Measurements from ENCODE around the gene PRLHR. TPM values are rescaled to one million over a fixed set of nuclear protein-coding genes. Genes with fewer than 3 reads are reported as not detected.

Gene PRLHR
- total RNA-seq, 1 experiment from 2014 or later = not detected

GRCh38 chr10:118584181-118584954 is 11.1 kb downstream of the PRLHR start:
- Histone ChIP-seq H3K27ac (ENCODE audit: low read length) (no peak overlapping the region), H4K20me1 (ENCODE audit: low read length) (no peaks in the 10 kb centered on the region), H3K4me2 (ENCODE audit: low read length) (no peak overlapping the region), H3K4me3 (ENCODE audit: low read length) (no peak overlapping the region), H3K27me3 (ENCODE audit: low read length) (peaks cover 17% of the 10 kb centered on the region; the same call in 1 of the 2 replicates), H3K9me2 (replicated peaks; ENCODE audit: low read length) (no peaks in the 10 kb centered on the region), H3K9me3 (ENCODE audit: low read length) (no peaks in the 10 kb centered on the region), H3K79me2 (ENCODE audit: low read length) (no peaks in the 10 kb centered on the region), H2AFZ (ENCODE audit: low read length) (no peak overlapping the region), H3K9ac (ENCODE audit: low read length) (no peak overlapping the region), H3K4me1 (ENCODE audit: insufficient read depth, low read length) (peaks cover 8% of the 10 kb centered on the region; the same call in 1 of the 2 replicates), H3K36me3 (ENCODE audit: low read depth, low read length) (no peaks in the 10 kb centered on the region), H3F3A (ENCODE audit: low read length, unreplicated experiment) (no peaks in the 10 kb centered on the region)
- DNase-seq = peak; percentile 78
- ChIA-PET CTCF (interaction anchor here (0.5 kb wide), 1 partner anchor 16 kb away, joined by 7 read pairs; no protein-coding TSS in a partner anchor), POLR2A (ENCODE audit: unreplicated experiment) (no interaction called here)
- BruUV-seq (replicated peaks) = no TSS peak
- TF ChIP-seq EZH2phosphoT487 (IDR thresholded peaks at IDR 0.05; ENCODE audit: borderline replicate concordance, low read length) (no peak), CTCF (conservative IDR thresholded peaks at IDR 0.05; ENCODE audit: low read depth, low read length) (no peak)
- intact Hi-C loops (cut with micrococcal nuclease) = no loop called here
- peak; percentile 68 for ATAC-seq

DNA sequence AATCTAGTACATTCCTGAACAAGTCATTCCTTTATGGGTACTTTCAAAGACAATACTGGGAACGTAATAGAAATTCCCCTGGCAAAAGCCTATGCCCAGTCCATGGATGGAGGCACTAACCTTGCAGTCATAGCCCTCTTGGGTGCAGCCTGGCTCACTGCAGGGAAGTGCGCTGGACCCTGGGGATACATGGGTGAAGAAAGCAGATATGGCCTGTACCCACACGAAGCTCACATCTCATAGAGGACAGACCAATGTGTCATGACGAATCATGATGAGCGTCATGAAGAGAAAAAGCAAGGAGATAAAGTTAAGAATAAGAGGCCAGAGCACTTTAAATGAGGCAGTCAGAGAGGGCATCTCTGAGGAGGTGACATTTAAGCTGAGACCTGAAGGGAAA is 11.8 kb downstream of the PRLHR start:
- Histone ChIP-seq H3K27me3 (ENCODE audit: low read length) (peaks cover 18% of the 10 kb centered on the region; the same call in 1 of the 2 replicates), H3K9me3 (ENCODE audit: low read length) (no peaks in the 10 kb centered on the region), H3K9me2 (replicated peaks; ENCODE audit: low read length) (no peaks in the 10 kb centered on the region), H4K20me1 (ENCODE audit: low read length) (no peaks in the 10 kb centered on the region), H2AFZ (ENCODE audit: low read length) (no peak overlapping the region), H3K79me2 (ENCODE audit: low read length) (no peaks in the 10 kb centered on the region), H3K4me3 (ENCODE audit: low read length) (no peak overlapping the region), H3K4me1 (ENCODE audit: insufficient read depth, low read length) (peaks cover 8% of the 10 kb centered on the region; the same call in 1 of the 2 replicates), H3K27ac (ENCODE audit: low read length) (no peak overlapping the region), H3K4me2 (ENCODE audit: low read length) (no peak overlapping the region), H3F3A (ENCODE audit: low read length, unreplicated experiment) (no peaks in the 10 kb centered on the region), H3K36me3 (ENCODE audit: low read depth, low read length) (no peaks in the 10 kb centered on the region), H3K9ac (ENCODE audit: low read length) (no peak overlapping the region)
- ChIA-PET CTCF (no interaction called here), POLR2A (ENCODE audit: unreplicated experiment) (no interaction called here)
- no peak for TF ChIP-seq EZH2 (IDR thresholded peaks at IDR 0.05; ENCODE audit: low read length, unreplicated experiment)
- TF ChIP-seq CTCF (conservative IDR thresholded peaks at IDR 0.05; ENCODE audit: low read depth, low read length) = no peak
- TF ChIP-seq EZH2phosphoT487 (IDR thresholded peaks at IDR 0.05; ENCODE audit: borderline replicate concordance, low read length) = no peak
- intact Hi-C loops (cut with micrococcal nuclease) = no loop called here
- ATAC-seq (no peak), DNase-seq (no peak)
- BruUV-seq (replicated peaks) = no TSS peak

- CTCF ChIA-PET = no interaction called here
- BruUV-seq (replicated peaks) = no TSS peak
- no peak overlapping the region for H3K27ac ChIP-seq (ENCODE audit: low read length)
Observed at GRCh38 chr10:118582511-118582910, 12.9 kb downstream of the PRLHR start.

More at GRCh38 chr10:118582511-118582910, 12.9 kb downstream of the PRLHR start:
- no peak overlapping the region for H3K9ac ChIP-seq (ENCODE audit: low read length)
- POLR2A ChIA-PET (ENCODE audit: unreplicated experiment) = interaction anchor here (0.6 kb wide), 1 partner anchor 331 kb away, joined by 4 read pairs; no protein-coding TSS in a partner anchor
- intact Hi-C loops (cut with micrococcal nuclease) = no loop called here
- DNase-seq = no peak
- H3K4me2 ChIP-seq (ENCODE audit: low read length) = no peak overlapping the region
- H2AFZ ChIP-seq (ENCODE audit: low read length) = no peak overlapping the region
- peaks cover 8% of the 10 kb centered on the region; the same call in 1 of the 2 replicates for H3K4me1 ChIP-seq (ENCODE audit: insufficient read depth, low read length)
- no peaks in the 10 kb centered on the region for H3K36me3 ChIP-seq (ENCODE audit: low read depth, low read length)
- no peaks in the 10 kb centered on the region for H3K79me2 ChIP-seq (ENCODE audit: low read length)
- H4K20me1 ChIP-seq (ENCODE audit: low read length) = no peaks in the 10 kb centered on the region
- ATAC-seq = no peak
- H3K27me3 ChIP-seq (ENCODE audit: low read length) = peaks cover 21% of the 10 kb centered on the region; the same call in 1 of the 2 replicates
- H3K9me2 ChIP-seq (replicated peaks; ENCODE audit: low read length) = no peaks in the 10 kb centered on the region
- TF ChIP-seq EZH2phosphoT487 (IDR thresholded peaks at IDR 0.05; ENCODE audit: borderline replicate concordance, low read length) = no peak
- TF ChIP-seq CTCF (conservative IDR thresholded peaks at IDR 0.05; ENCODE audit: low read depth, low read length) = no peak
- TF ChIP-seq EZH2 (IDR thresholded peaks at IDR 0.05; ENCODE audit: low read length, unreplicated experiment) = no peak
- H3K4me3 ChIP-seq (ENCODE audit: low read length) = no peak overlapping the region
- no peaks in the 10 kb centered on the region for H3F3A ChIP-seq (ENCODE audit: low read length, unreplicated experiment)
- H3K9me3 ChIP-seq (ENCODE audit: low read length) = no peaks in the 10 kb centered on the region

Data from PC-3 (cell line).